ENCODE measurements around the gene KCTD7. TPM values are rescaled to one million over a fixed set of nuclear protein-coding genes. Genes with fewer than 3 reads are reported as not detected.
A peak's percentile ranks its signal among the peaks of the same experiment; 100 is the strongest.
"Not testable (repeated sequence)": the region's sequence is repeated elsewhere in the genome, so short reads cannot be mapped to it uniquely, and the experiment has no call there.

Gene KCTD7
- polyA plus RNA-seq, 4 donors = 2.5 to 18.4 (median 3.8) TPM

DNA sequence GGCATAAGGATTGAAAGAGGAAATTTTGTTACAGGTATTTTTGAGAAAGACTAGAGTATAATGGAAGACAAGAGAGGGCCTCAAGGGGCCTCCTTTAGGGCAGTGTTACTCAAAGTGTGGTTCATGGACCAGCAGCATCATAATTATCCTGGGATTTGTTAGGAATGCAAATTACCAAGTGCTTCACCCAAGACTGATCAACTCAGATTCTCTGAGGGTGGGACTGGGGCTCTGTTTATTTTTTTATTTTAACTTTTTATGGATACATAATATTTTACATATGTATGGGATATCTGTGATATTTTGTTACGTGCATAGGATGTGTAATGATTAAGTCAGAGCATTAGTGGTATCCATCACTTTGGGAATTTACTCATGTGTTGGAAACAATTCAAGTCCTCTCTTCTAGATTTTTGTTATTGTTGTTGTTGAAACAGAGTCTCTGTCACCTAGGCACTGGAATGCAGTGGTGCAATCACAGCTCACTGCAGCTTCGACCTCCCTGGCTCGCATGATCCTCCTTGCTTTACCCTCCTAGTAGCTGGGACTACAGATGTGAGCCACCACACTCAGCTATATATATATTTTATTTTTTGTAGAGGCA lies 2.2 kb upstream of the KCTD7 start:
- H3K27ac ChIP-seq (ENCODE audit: low read depth in 1 of 3, low read length in 2 of 3) = no peak overlapping the region
- no peak for FAIRE-seq
- 82 to 87% (median 86%) methylated on average over 3 of the region's 3 CpGs for WGBS, 3 donors

DNA sequence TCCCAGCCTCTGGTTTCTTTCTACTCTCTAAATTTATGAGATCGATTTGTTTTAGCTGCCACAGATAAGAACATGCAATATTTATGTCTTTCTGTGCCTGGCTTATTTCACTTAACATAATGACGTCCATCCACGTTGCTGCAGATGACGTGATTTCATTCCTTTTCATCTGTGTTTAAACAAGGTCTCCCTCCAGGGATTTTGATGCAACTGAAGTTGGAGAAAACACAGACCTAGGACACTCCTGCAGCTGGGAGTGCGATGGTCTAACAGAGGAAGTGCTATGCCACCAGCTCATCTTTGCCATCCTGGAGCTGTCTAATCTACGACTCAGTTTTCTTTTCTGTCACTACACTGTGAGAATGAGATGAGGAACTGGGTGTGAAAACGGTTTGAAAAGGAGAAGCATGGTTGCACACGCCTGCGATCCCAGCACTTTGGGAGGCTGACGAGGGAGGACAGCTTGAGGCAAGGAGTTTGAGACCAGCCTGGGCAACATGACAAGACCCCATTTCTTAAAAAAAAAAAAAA lies 1.5 kb upstream of the KCTD7 start:
- Histone ChIP-seq H3K27ac (ENCODE audit: low read depth in 1 of 3, low read length in 2 of 3) (peak overlapping the region in 2 of 3 donors; percentile 32 to 99), H3K9me3 (ENCODE audit: control insufficient read depth in 2 of 2, insufficient read depth in 1 of 2, low read depth in 1 of 2, low read length in 1 of 2) (no peaks in the 10 kb centered on the region), H3K36me3 (ENCODE audit: control insufficient read depth in 3 of 3, insufficient read depth in 2 of 3, low read depth in 1 of 3, low read length in 3 of 3) (peaks cover 0 to 3% (median 0%) of the 10 kb centered on the region in 3 donors), H3K4me3 (ENCODE audit: low read depth in 1 of 3, low read length in 3 of 3) (no peak overlapping the region), H3K27me3 (ENCODE audit: control insufficient read depth in 3 of 3, insufficient read depth in 3 of 3, low read length in 3 of 3) (no peaks in the 10 kb centered on the region), H3K4me1 (ENCODE audit: control insufficient read depth in 3 of 3, insufficient read depth in 2 of 3, low read depth in 1 of 3, low read length in 2 of 3) (peaks cover 0 to 12% (median 0%) of the 10 kb centered on the region in 3 donors)
- no peak for DNase-seq
- no peak for FAIRE-seq
- 39 to 54% (median 50%) methylated on average over 10 of the region's 10 CpGs for WGBS, 3 donors

More for the DNA sequence above, 2.2 kb upstream of the KCTD7 start:
- Histone ChIP-seq H3K4me3 (ENCODE audit: low read depth in 1 of 3, low read length in 3 of 3) (no peak overlapping the region), H3K9me3 (ENCODE audit: control insufficient read depth in 2 of 2, insufficient read depth in 1 of 2, low read depth in 1 of 2, low read length in 1 of 2) (no peaks in the 10 kb centered on the region), H3K36me3 (ENCODE audit: control insufficient read depth in 3 of 3, insufficient read depth in 2 of 3, low read depth in 1 of 3, low read length in 3 of 3) (peaks cover 0 to 3% (median 0%) of the 10 kb centered on the region in 3 donors), H3K27me3 (ENCODE audit: control insufficient read depth in 3 of 3, insufficient read depth in 3 of 3, low read length in 3 of 3) (no peaks in the 10 kb centered on the region), H3K4me1 (ENCODE audit: control insufficient read depth in 3 of 3, insufficient read depth in 2 of 3, low read depth in 1 of 3, low read length in 2 of 3) (peaks cover 0 to 12% (median 0%) of the 10 kb centered on the region in 3 donors)
- no peak for DNase-seq

DNA sequence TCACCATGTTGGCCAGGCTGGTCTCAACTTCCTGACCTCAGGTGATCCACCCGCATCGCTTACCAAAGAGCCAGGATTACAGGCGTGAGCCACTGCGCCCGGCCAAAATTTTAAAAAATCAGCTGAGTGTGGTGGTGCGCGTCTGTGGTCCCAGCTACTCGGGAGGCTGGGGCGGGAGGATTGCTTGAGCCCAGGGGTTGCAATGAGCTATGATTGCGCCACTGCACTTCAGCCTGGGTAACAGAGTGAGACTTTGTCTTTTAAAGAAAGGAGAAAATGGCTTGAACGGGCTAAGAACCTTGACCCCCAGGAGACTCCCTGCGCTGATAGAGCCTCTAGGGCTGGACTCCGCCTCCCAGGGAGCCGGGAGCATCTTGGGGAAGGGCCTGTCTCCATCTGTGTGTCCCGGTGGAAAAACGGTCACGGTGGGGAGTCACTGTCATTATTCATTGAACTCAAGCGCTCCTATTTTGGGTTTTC lies 760 bp upstream of the KCTD7 start:
- Histone ChIP-seq H3K4me3 (ENCODE audit: low read depth in 1 of 3, low read length in 3 of 3) (peak overlapping the region; percentile 42 to 72 (median 71)), H3K36me3 (ENCODE audit: control insufficient read depth in 3 of 3, insufficient read depth in 2 of 3, low read depth in 1 of 3, low read length in 3 of 3) (peaks cover 0 to 3% (median 0%) of the 10 kb centered on the region in 3 donors), H3K4me1 (ENCODE audit: control insufficient read depth in 3 of 3, insufficient read depth in 2 of 3, low read depth in 1 of 3, low read length in 2 of 3) (peaks cover 0 to 12% (median 0%) of the 10 kb centered on the region in 3 donors), H3K27ac (ENCODE audit: low read depth in 1 of 3, low read length in 2 of 3) (peak overlapping the region; percentile 92 to 99 (median 98)), H3K9me3 (ENCODE audit: control insufficient read depth in 2 of 2, insufficient read depth in 1 of 2, low read depth in 1 of 2, low read length in 1 of 2) (no peaks in the 10 kb centered on the region), H3K27me3 (ENCODE audit: control insufficient read depth in 3 of 3, insufficient read depth in 3 of 3, low read length in 3 of 3) (no peaks in the 10 kb centered on the region)
- DNase-seq (peak in 1 of 2 donors; percentile 82), FAIRE-seq (no peak)
- WGBS, 3 donors = 0 to 1% (median 0%) methylated on average over 18 of the region's 18 CpGs

DNA sequence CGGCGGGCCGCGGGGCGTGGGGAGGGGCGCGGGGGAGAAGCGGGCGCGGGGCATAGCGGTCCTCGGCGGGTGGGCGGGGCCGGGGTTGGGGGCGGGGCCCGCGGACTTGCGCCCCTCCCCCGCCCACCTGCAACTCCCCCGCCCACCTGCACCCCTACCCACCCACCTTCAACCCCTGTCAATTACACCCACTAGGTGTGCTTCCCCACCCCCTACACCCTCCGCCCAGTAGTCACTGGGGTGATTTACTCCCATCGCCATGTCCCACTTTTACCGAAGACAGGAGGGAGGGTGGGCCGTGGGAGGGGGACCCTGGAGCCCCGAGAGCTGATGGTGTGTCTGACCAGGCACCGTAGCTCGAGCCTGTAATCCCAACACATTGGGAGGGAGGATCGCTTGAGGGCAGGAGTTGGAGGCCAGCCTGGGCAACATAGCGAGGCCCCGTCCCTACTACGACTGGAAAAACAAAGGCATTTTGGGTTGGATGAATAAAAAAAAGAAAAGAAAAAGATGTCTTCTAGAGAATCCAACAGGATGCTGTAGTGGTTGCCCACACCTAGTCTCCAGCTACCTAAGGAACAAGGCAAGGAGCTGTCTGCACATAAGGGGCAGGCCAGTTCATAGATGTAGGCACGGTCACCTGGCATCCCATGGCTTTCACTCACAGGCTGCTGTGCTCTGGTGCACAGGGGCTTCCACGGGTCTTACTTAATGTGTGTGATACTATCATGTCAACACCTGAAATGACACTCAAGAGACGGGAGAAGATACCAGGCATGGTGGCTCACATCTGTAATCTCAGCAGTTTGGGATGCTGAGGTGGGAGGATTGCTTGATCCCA lies 761 bp downstream of the KCTD7 start:
- Histone ChIP-seq H3K9me3 (ENCODE audit: control insufficient read depth in 2 of 2, insufficient read depth in 1 of 2, low read depth in 1 of 2, low read length in 1 of 2) (no peaks in the 10 kb centered on the region), H3K36me3 (ENCODE audit: control insufficient read depth in 3 of 3, insufficient read depth in 2 of 3, low read depth in 1 of 3, low read length in 3 of 3) (peaks cover 0 to 15% (median 3%) of the 10 kb centered on the region in 3 donors), H3K27me3 (ENCODE audit: control insufficient read depth in 3 of 3, insufficient read depth in 3 of 3, low read length in 3 of 3) (no peaks in the 10 kb centered on the region), H3K27ac (ENCODE audit: low read depth in 1 of 3, low read length in 2 of 3) (peak overlapping the region; percentile 42 to 96 (median 84)), H3K4me1 (ENCODE audit: control insufficient read depth in 3 of 3, insufficient read depth in 2 of 3, low read depth in 1 of 3, low read length in 2 of 3) (peaks cover 0 to 14% (median 0%) of the 10 kb centered on the region in 3 donors), H3K4me3 (ENCODE audit: low read depth in 1 of 3, low read length in 3 of 3) (peak overlapping the region; percentile 64 to 70 (median 65))
- FAIRE-seq (no peak), DNase-seq (peak in 1 of 2 donors; percentile 31)
- 18 to 44% (median 41%) methylated on average over 16 to 34 of the region's 35 CpGs for WGBS, 3 donors

DNA sequence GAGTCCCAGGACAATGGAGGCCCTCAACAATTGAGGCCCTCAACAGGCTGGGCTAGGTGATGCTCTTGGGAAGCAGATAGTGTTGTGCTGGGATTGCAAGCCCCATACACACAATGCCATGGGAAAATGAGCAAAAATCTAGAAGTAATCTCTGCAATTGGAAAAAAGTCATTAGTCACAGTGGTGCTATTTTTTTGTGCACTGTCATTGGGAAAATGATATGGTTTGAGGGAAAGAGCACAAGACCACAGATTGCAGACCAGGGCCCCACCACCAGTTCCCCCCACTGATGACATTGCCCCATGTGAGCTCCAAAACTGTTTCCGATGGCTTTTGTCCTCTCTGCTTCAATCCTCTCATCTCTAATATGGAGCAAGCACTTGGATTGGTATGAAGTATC lies 1.9 kb downstream of the KCTD7 start:
- 90 to 95% (median 95%) methylated on average over 1 of the region's 1 CpG for WGBS, 3 donors
- Histone ChIP-seq H3K27ac (ENCODE audit: low read depth in 1 of 3, low read length in 2 of 3) (no peak overlapping the region), H3K27me3 (ENCODE audit: control insufficient read depth in 3 of 3, insufficient read depth in 3 of 3, low read length in 3 of 3) (no peaks in the 10 kb centered on the region)

DNA sequence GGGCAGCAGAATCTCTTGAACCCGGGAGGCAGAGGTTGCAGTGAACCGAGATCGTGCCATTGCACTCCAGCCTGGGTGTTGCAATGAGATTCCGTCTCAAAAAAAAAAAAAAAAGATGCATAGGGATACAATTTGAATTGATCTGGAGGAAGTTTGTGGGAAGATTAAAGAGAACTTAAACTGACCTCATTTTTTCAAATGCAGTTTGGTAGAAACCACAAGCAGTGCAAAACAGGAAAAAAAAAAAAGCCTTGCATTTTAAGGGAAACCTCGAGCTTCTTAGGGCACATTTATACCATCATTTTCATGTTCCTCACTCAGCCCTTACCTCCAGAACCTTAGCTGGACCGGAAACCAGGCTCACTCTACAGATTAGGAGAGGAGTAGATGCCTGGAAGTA lies 2.8 kb downstream of the KCTD7 start:
- no peak overlapping the region for H3K4me3 ChIP-seq (ENCODE audit: low read depth in 1 of 3, low read length in 3 of 3)
- FAIRE-seq (no peak), DNase-seq (no peak)
- peak overlapping the region in 1 of 3 donors; percentile 47 for H3K27ac ChIP-seq (ENCODE audit: low read depth in 1 of 3, low read length in 2 of 3)
- H3K4me1 ChIP-seq (ENCODE audit: control insufficient read depth in 3 of 3, insufficient read depth in 2 of 3, low read depth in 1 of 3, low read length in 2 of 3) = peaks cover 0 to 22% (median 0%) of the 10 kb centered on the region in 3 donors
- H3K36me3 ChIP-seq (ENCODE audit: control insufficient read depth in 3 of 3, insufficient read depth in 2 of 3, low read depth in 1 of 3, low read length in 3 of 3) = peaks cover 2 to 20% (median 3%) of the 10 kb centered on the region in 3 donors
- H3K9me3 ChIP-seq (ENCODE audit: control insufficient read depth in 2 of 2, insufficient read depth in 1 of 2, low read depth in 1 of 2, low read length in 1 of 2) = no peaks in the 10 kb centered on the region
- H3K27me3 ChIP-seq (ENCODE audit: control insufficient read depth in 3 of 3, insufficient read depth in 3 of 3, low read length in 3 of 3) = no peaks in the 10 kb centered on the region
- 53 to 70% (median 60%) methylated on average over 6 of the region's 6 CpGs for WGBS, 3 donors

More for the DNA sequence above, 1.9 kb downstream of the KCTD7 start:
- peaks cover 2 to 20% (median 3%) of the 10 kb centered on the region in 3 donors for H3K36me3 ChIP-seq (ENCODE audit: control insufficient read depth in 3 of 3, insufficient read depth in 2 of 3, low read depth in 1 of 3, low read length in 3 of 3)
- no peak overlapping the region for H3K4me3 ChIP-seq (ENCODE audit: low read depth in 1 of 3, low read length in 3 of 3)
- peaks cover 0 to 22% (median 0%) of the 10 kb centered on the region in 3 donors for H3K4me1 ChIP-seq (ENCODE audit: control insufficient read depth in 3 of 3, insufficient read depth in 2 of 3, low read depth in 1 of 3, low read length in 2 of 3)
- no peak for DNase-seq
- FAIRE-seq = no peak
- no peaks in the 10 kb centered on the region for H3K9me3 ChIP-seq (ENCODE audit: control insufficient read depth in 2 of 2, insufficient read depth in 1 of 2, low read depth in 1 of 2, low read length in 1 of 2)

DNA sequence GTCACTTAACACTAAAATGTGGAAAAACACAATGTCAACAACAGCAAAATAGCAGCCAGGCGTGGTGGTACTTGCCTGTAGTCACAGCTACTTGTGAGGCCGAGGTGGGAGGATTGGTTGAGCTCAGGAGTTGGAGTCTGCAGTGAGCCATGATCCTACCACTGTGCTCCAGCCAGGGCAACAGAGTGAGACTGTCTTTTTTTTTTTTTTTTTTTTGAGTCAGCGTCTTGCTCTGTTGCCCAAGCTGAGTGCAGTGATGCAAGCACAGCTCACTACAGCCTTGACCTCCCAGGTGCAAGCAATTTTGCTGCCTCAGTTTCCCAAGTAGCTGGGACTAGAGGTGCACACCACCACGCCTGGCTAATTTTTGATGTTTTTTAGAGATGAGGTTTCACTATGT lies 6.1 kb downstream of the KCTD7 start:
- no peaks in the 10 kb centered on the region for H3K9me3 ChIP-seq (ENCODE audit: control insufficient read depth in 2 of 2, insufficient read depth in 1 of 2, low read depth in 1 of 2, low read length in 1 of 2)
- H3K4me3 ChIP-seq (ENCODE audit: low read depth in 1 of 3, low read length in 3 of 3) = no peak overlapping the region
- no peak for DNase-seq
- H3K27ac ChIP-seq (ENCODE audit: low read depth in 1 of 3, low read length in 2 of 3) = peak overlapping the region in 1 of 3 donors; percentile 72
- H3K36me3 ChIP-seq (ENCODE audit: control insufficient read depth in 3 of 3, insufficient read depth in 2 of 3, low read depth in 1 of 3, low read length in 3 of 3) = peaks cover 5 to 40% (median 15%) of the 10 kb centered on the region in 3 donors
- H3K4me1 ChIP-seq (ENCODE audit: control insufficient read depth in 3 of 3, insufficient read depth in 2 of 3, low read depth in 1 of 3, low read length in 2 of 3) = peaks cover 0 to 15% (median 0%) of the 10 kb centered on the region in 3 donors
- WGBS, 3 donors = 86 to 97% (median 89%) methylated on average over 4 of the region's 4 CpGs
- no peak for FAIRE-seq
- H3K27me3 ChIP-seq (ENCODE audit: control insufficient read depth in 3 of 3, insufficient read depth in 3 of 3, low read length in 3 of 3) = no peaks in the 10 kb centered on the region

DNA sequence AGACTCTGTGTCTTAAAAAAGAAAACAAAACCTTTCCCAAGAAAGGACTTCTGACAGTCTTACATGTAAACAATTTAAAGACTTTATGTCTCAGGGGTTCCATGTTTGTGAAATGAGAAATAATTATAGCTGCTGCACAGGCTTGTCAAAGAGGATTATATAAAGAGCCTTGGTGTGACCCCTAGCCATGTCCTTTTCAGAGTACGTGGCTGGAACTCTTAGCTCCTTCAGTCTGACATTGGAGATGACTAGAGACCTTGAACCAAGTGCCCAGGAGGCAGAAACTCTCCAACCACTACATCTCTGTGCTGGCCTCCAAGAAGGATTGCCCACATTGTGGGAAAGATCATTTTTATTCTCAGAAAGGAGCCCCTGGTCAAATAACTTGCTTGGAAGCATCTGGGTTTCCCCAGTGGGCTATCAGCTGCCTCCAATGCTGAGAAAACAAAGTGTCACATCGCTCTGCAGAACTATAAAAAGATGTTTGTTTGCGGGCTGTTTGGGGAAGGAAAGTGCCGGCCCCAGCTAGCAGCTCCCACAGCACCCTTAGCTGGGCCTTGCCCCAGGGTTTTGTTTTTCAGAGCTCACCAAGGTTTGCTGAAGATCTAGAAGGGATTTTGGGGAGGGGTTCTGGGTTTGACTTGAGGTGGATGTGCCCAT lies 6.8 kb downstream of the KCTD7 start:
- FAIRE-seq; H3K4me3 ChIP-seq (ENCODE audit: low read depth in 1 of 3, low read length in 3 of 3); H3K27me3 ChIP-seq (ENCODE audit: control insufficient read depth in 3 of 3, insufficient read depth in 3 of 3, low read length in 3 of 3); H3K9me3 ChIP-seq (ENCODE audit: control insufficient read depth in 2 of 2, insufficient read depth in 1 of 2, low read depth in 1 of 2, low read length in 1 of 2): not testable (repeated sequence)
- Histone ChIP-seq H3K36me3 (ENCODE audit: control insufficient read depth in 3 of 3, insufficient read depth in 2 of 3, low read depth in 1 of 3, low read length in 3 of 3) (peaks cover 5 to 38% (median 17%) of the 10 kb centered on the region in 3 donors), H3K4me1 (ENCODE audit: control insufficient read depth in 3 of 3, insufficient read depth in 2 of 3, low read depth in 1 of 3, low read length in 2 of 3) (peaks cover 0 to 18% (median 0%) of the 10 kb centered on the region in 3 donors), H3K27ac (ENCODE audit: low read depth in 1 of 3, low read length in 2 of 3) (peak overlapping the region in 1 of 3 donors; percentile 72)
- DNase-seq = peak in 1 of 2 donors; percentile 39
- WGBS, 3 donors = 75 to 100% methylated on average over 1 to 2 of the region's 4 CpGs; no CpG with 5 or more reads in 1 of the 3 donors
